Liver (tissue), 9 donors: ENCODE measurements around the gene ACVR2A. TPM values are rescaled to one million over a fixed set of nuclear protein-coding genes. Genes with fewer than 3 reads are reported as not detected.

Experiments
- DNase-seq: peaks from one replicate; pipeline ENCODE4 v3.0.0-alpha.2; 2017; ENCODE audit warnings: low spot score
- H3K27ac ChIP-seq, 2 donors: one replicate each; pipeline ENCODE4 v1.7.0; 2013; ENCODE audit warnings: inconsistent platforms in 2 of 2, low read length in 2 of 2, control low read depth in 1 of 2, low read depth in 1 of 2, mild to moderate bottlenecking in 1 of 2
- H3K27me3 ChIP-seq, 4 donors: one replicate each; pipeline versions ENCODE4 v1.6.1 to v1.7.0; 2013; ENCODE audit warnings: low read length in 3 of 4, inconsistent platforms in 1 of 4, mild to moderate bottlenecking in 1 of 4, moderate library complexity in 1 of 4; ENCODE audit not compliant: control insufficient read depth in 4 of 4, insufficient read depth in 4 of 4
- H3K36me3 ChIP-seq, 4 donors: one replicate each; pipeline versions ENCODE4 v1.6.1 to v1.7.0; 2013; ENCODE audit warnings: low read length in 3 of 4, mild to moderate bottlenecking in 3 of 4, low read depth in 1 of 4, moderate library complexity in 1 of 4; ENCODE audit not compliant: control insufficient read depth in 4 of 4, insufficient read depth in 3 of 4
- H3K4me1 ChIP-seq, 4 donors: one replicate each; pipeline versions ENCODE4 v1.6.1 to v1.7.0; 2013; ENCODE audit warnings: low read length in 3 of 4, mild to moderate bottlenecking in 3 of 4, moderate library complexity in 1 of 4; ENCODE audit not compliant: control insufficient read depth in 4 of 4, insufficient read depth in 4 of 4
- H3K4me3 ChIP-seq, 3 donors: one replicate each; pipeline versions ENCODE4 v1.6.1 to v1.7.0; 2013; ENCODE audit warnings: low read length in 3 of 3, control low read depth in 1 of 3, low read depth in 1 of 3, mild to moderate bottlenecking in 1 of 3
- H3K9ac ChIP-seq, 2 donors: one replicate each; pipeline ENCODE4 v1.7.0; 2013; ENCODE audit warnings: low read length in 2 of 2, mild to moderate bottlenecking in 2 of 2, moderate library complexity in 2 of 2, control low read depth in 1 of 2, low read depth in 1 of 2
- H3K9me3 ChIP-seq, 4 donors: one replicate each; pipeline versions ENCODE4 v1.6.1 to v1.7.0; 2013; ENCODE audit warnings: low read length in 3 of 4; ENCODE audit not compliant: control insufficient read depth in 4 of 4
- EGR1 ChIP-seq, 2 donors: IDR thresholded peaks; 2 replicates each; pipeline ENCODE4 v1.6.1; 2016 to 2018; ENCODE audit warnings: antibody characterized with exemption in 2 of 2, low read depth in 2 of 2
- FOXA1 ChIP-seq: IDR thresholded peaks from 2 replicates; pipeline ENCODE4 v1.6.1; 2016; ENCODE audit warnings: antibody characterized with exemption
- FOXA2 ChIP-seq: IDR thresholded peaks from 2 replicates; pipeline ENCODE4 v1.6.1; 2016; ENCODE audit warnings: antibody characterized with exemption
- GABPA ChIP-seq, 2 donors: IDR thresholded peaks in 1 of 2; conservative IDR thresholded peaks in 1 of 2; 2 replicates each; pipeline ENCODE4 v1.6.1; 2016; ENCODE audit warnings: antibody characterized with exemption in 2 of 2, mild to moderate bottlenecking in 1 of 2, moderate library complexity in 1 of 2
- HNF4A ChIP-seq, 2 donors: conservative IDR thresholded peaks; 2 replicates each; pipeline ENCODE4 v1.6.1; 2016; ENCODE audit warnings: antibody characterized with exemption in 2 of 2, mild to moderate bottlenecking in 2 of 2
- HNF4G ChIP-seq: IDR thresholded peaks from 2 replicates; pipeline ENCODE4 v1.6.1; 2016; ENCODE audit warnings: antibody characterized with exemption
- JUND ChIP-seq, 2 donors: IDR thresholded peaks; 2 replicates each; pipeline ENCODE4 v1.6.1; 2016; ENCODE audit warnings: antibody characterized with exemption in 2 of 2
- RAD21 ChIP-seq, 2 donors: IDR thresholded peaks; 2 replicates each; pipeline ENCODE4 v1.6.1; 2016; ENCODE audit warnings: antibody characterized with exemption in 2 of 2, mild to moderate bottlenecking in 2 of 2
- RXRA ChIP-seq, 2 donors: IDR thresholded peaks; 2 replicates each; pipeline ENCODE4 v1.6.1; 2017 to 2018; ENCODE audit warnings: antibody characterized with exemption in 2 of 2, mild to moderate bottlenecking in 1 of 2
- SP1 ChIP-seq: IDR thresholded peaks from 2 replicates; pipeline ENCODE4 v1.6.1; 2018; ENCODE audit warnings: antibody characterized with exemption, mild to moderate bottlenecking
- TAF1 ChIP-seq: conservative IDR thresholded peaks from 2 replicates; pipeline ENCODE4 v1.6.1; 2016; ENCODE audit warnings: antibody characterized with exemption, mild to moderate bottlenecking
- YY1 ChIP-seq: IDR thresholded peaks from 2 replicates; pipeline ENCODE4 v1.6.1; 2016; ENCODE audit warnings: antibody characterized with exemption, mild to moderate bottlenecking
- WGBS: extraction: QIAGEN DNeasy Blood & Tissue Kit; methylation state at CpG from one replicate; pipeline ENCODE4 v1.1.7; 2013; 5-methylcytosine and 5-hydroxymethylcytosine counted together
- polyA plus RNA-seq, 2 donors: library from polyadenylated mRNA; stranded (reverse) in 1 of 2; unstranded in 1 of 2; fragments of 200-250 nt in 1 of 2; fragments of >200 nt in 1 of 2; fragmentation: Nextera tagmentation in 1 of 2; extraction: Ambion mirVana in 1 of 2; gene quantifications; one replicate each; pipeline versions ENCODE4 v1.2.1 to v1.2.3, GENCODE V29; 2013 to 2015
- total RNA-seq, 2 donors: library from RNA; depleted of rRNA; stranded (reverse); fragments of >200 nt; gene quantifications; one replicate each; pipeline ENCODE4 v1.2.3, GENCODE V29; 2014
- TF ChIP-seq, protein P1 (sequence below): IDR thresholded peaks from 2 replicates; pipeline ENCODE4 v1.6.1; 2016; ENCODE audit warnings: antibody characterized with exemption, mild to moderate bottlenecking
- TF ChIP-seq, protein P2 (sequence below): fragments of 150-350 bp; IDR thresholded peaks from 2 replicates; pipeline ENCODE4 v1.5.1; 2017; ENCODE audit warnings: improper control_type of control experiment, low read depth, low read length; ENCODE audit not compliant: missing input control
- TF ChIP-seq, protein P3 (sequence below): IDR thresholded peaks from 2 replicates; pipeline ENCODE4 v1.6.1; 2016; ENCODE audit warnings: antibody characterized with exemption
- TF ChIP-seq, protein P4 (sequence below): IDR thresholded peaks from 2 replicates; pipeline ENCODE4 v1.6.1; 2016; ENCODE audit warnings: antibody characterized with exemption
- donor health status: healthy.
- donor health status: healthy.
- donor health status: healthy.
- donor health status: healthy.
- donor health status: healthy.

ACVR2A gene
- total and polyA plus RNA-seq, 4 donors, result 2.2 to 9.5 (median 6.3) TPM

DNA sequence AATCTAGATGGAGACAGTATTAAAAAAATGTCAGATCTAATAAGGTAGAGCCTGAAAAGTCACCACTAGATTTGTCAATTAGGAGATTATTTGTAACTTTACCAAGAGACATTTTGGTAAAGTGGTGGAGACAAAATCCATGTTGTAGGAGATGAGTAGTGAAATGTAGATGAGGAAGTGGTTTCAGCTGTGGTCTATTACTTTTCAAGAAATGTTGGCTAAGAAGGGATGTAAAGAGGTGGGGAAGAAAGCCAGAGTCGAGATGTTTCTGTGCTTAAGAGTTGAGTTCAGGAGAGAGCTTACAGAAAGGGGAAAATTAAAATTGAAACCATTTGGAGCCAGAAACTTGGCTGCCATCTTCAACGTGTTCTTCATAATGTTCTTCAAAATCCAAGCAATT is 22.2 kb downstream of the ACVR2A start (continued):
- TF ChIP-seq, protein P1, sequence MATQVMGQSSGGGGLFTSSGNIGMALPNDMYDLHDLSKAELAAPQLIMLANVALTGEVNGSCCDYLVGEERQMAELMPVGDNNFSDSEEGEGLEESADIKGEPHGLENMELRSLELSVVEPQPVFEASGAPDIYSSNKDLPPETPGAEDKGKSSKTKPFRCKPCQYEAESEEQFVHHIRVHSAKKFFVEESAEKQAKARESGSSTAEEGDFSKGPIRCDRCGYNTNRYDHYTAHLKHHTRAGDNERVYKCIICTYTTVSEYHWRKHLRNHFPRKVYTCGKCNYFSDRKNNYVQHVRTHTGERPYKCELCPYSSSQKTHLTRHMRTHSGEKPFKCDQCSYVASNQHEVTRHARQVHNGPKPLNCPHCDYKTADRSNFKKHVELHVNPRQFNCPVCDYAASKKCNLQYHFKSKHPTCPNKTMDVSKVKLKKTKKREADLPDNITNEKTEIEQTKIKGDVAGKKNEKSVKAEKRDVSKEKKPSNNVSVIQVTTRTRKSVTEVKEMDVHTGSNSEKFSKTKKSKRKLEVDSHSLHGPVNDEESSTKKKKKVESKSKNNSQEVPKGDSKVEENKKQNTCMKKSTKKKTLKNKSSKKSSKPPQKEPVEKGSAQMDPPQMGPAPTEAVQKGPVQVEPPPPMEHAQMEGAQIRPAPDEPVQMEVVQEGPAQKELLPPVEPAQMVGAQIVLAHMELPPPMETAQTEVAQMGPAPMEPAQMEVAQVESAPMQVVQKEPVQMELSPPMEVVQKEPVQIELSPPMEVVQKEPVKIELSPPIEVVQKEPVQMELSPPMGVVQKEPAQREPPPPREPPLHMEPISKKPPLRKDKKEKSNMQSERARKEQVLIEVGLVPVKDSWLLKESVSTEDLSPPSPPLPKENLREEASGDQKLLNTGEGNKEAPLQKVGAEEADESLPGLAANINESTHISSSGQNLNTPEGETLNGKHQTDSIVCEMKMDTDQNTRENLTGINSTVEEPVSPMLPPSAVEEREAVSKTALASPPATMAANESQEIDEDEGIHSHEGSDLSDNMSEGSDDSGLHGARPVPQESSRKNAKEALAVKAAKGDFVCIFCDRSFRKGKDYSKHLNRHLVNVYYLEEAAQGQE, result no peak
- TF ChIP-seq GABPA (IDR thresholded peaks at IDR 0.05 in 1 of 2, conservative IDR thresholded peaks at IDR 0.05 in 1 of 2), result no peak
- no peak for TF ChIP-seq RAD21 (IDR thresholded peaks at IDR 0.05)
- TF ChIP-seq HNF4A (conservative IDR thresholded peaks at IDR 0.05), result no peak
- TF ChIP-seq RXRA (IDR thresholded peaks at IDR 0.05), result no peak
- no peak for TF ChIP-seq TAF1

DNA sequence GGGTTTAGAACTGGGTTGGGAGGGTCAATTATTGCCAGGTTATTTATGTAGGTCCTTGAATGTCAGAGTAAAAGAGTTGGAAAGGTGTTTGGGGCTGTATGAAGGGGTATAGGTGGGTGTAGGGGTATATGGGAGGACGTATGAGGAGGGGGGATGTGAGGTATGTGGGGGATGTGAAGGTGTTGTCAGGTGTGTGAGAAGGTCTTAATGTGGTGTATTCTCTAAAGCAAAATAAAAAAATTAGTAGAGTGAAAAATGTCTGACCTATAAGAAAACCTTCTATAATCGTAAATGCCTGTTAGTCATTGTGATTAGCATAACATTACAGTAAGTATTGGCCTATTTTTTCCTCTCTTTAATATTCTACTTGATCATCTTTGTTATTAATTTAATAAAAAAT is 25.1 kb downstream of the ACVR2A start:
- no peaks in the 10 kb centered on the region for H3K27me3 ChIP-seq
- H3K9me3 ChIP-seq, result no peaks in the 10 kb centered on the region
- TF ChIP-seq, protein P2, sequence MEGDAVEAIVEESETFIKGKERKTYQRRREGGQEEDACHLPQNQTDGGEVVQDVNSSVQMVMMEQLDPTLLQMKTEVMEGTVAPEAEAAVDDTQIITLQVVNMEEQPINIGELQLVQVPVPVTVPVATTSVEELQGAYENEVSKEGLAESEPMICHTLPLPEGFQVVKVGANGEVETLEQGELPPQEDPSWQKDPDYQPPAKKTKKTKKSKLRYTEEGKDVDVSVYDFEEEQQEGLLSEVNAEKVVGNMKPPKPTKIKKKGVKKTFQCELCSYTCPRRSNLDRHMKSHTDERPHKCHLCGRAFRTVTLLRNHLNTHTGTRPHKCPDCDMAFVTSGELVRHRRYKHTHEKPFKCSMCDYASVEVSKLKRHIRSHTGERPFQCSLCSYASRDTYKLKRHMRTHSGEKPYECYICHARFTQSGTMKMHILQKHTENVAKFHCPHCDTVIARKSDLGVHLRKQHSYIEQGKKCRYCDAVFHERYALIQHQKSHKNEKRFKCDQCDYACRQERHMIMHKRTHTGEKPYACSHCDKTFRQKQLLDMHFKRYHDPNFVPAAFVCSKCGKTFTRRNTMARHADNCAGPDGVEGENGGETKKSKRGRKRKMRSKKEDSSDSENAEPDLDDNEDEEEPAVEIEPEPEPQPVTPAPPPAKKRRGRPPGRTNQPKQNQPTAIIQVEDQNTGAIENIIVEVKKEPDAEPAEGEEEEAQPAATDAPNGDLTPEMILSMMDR, result no peak
- no peak for TF ChIP-seq YY1
- TF ChIP-seq FOXA1, result no peak
- TF ChIP-seq GABPA (IDR thresholded peaks at IDR 0.05 in 1 of 2, conservative IDR thresholded peaks at IDR 0.05 in 1 of 2), result no peak
- TF ChIP-seq, protein P3, sequence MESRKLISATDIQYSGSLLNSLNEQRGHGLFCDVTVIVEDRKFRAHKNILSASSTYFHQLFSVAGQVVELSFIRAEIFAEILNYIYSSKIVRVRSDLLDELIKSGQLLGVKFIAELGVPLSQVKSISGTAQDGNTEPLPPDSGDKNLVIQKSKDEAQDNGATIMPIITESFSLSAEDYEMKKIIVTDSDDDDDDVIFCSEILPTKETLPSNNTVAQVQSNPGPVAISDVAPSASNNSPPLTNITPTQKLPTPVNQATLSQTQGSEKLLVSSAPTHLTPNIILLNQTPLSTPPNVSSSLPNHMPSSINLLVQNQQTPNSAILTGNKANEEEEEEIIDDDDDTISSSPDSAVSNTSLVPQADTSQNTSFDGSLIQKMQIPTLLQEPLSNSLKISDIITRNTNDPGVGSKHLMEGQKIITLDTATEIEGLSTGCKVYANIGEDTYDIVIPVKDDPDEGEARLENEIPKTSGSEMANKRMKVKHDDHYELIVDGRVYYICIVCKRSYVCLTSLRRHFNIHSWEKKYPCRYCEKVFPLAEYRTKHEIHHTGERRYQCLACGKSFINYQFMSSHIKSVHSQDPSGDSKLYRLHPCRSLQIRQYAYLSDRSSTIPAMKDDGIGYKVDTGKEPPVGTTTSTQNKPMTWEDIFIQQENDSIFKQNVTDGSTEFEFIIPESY, result no peak
- TF ChIP-seq FOXA2, result no peak
- TF ChIP-seq EGR1 (IDR thresholded peaks at IDR 0.05; ENCODE audit: low read depth in 2 of 2), result no peak
- TF ChIP-seq RXRA (IDR thresholded peaks at IDR 0.05), result no peak
- TF ChIP-seq HNF4G, result no peak
- TF ChIP-seq, protein P4, sequence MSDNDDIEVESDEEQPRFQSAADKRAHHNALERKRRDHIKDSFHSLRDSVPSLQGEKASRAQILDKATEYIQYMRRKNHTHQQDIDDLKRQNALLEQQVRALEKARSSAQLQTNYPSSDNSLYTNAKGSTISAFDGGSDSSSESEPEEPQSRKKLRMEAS, result no peak
- TF ChIP-seq SP1, result no peak
- no peak for TF ChIP-seq JUND (IDR thresholded peaks at IDR 0.05)
- DNase-seq, result no peak
- H3K36me3 ChIP-seq, result no peaks in the 10 kb centered on the region
- H3K4me1 ChIP-seq, result peaks cover 0 to 5% (median 1%) of the 10 kb centered on the region in 4 donors
- H3K27ac ChIP-seq, result no peak overlapping the region
- H3K9ac ChIP-seq, result no peak overlapping the region
- no peak overlapping the region for H3K4me3 ChIP-seq
- WGBS, result 93% methylated on average over 2 of the region's 2 CpGs
